Endothelial cell of umbilical vein (primary cell): Measurements from ENCODE around the gene MAML2.

ENCODE experiments used
- GATA2 ChIP-seq: IDR thresholded peaks from 2 replicates; pipeline ENCODE4 v1.7.0; 2011; ENCODE audit warnings: low read depth, mild to moderate bottlenecking, moderate library complexity, mixed read lengths, low read length; ENCODE audit not compliant: insufficient read length, insufficient read depth
- MAX ChIP-seq: IDR thresholded peaks from 2 replicates; pipeline ENCODE4 v1.6.1; 2011; ENCODE audit not compliant: insufficient read depth, insufficient read length
- POLR2AphosphoS5 ChIP-seq: IDR thresholded peaks from 2 replicates; pipeline ENCODE4 v1.6.1; 2012; ENCODE audit warnings: low read depth, mild to moderate bottlenecking, control low read depth, low read length, moderate library complexity; ENCODE audit not compliant: insufficient read depth
- TF ChIP-seq, protein P1 (sequence below), 2 donors: IDR thresholded peaks; 1 replicate in 1 of 2; 2 replicates in 1 of 2; pipeline ENCODE4 v1.5.1; 2011; ENCODE audit warnings: low read length in 2 of 2, mild to moderate bottlenecking in 2 of 2, moderate library complexity in 2 of 2, control low read depth in 1 of 2, inconsistent platforms in 1 of 2, low read depth in 1 of 2; ENCODE audit not compliant: insufficient read depth in 1 of 2; ENCODE audit errors: extremely low read depth in 1 of 2

DNA sequence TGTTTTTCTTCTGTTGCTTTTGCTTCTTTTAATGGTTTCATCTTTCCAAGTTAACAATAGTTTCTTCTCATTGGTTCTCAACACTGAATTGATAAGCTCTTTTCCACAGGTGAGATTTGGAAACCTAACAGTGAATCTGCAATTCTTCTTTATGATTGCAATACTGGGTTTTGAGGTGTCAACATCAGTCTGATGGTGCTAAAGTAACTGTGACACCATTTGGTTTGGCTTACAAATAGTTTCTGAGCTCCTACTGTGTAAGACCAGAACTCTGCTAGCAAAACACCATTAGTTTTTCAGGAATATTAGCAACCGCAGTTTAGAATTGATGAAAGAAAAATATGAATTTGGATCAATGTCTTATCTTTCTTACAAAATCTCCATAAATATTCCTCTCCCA is 58.6 kb downstream of the MAML2 start:
- TF ChIP-seq, protein P1, sequence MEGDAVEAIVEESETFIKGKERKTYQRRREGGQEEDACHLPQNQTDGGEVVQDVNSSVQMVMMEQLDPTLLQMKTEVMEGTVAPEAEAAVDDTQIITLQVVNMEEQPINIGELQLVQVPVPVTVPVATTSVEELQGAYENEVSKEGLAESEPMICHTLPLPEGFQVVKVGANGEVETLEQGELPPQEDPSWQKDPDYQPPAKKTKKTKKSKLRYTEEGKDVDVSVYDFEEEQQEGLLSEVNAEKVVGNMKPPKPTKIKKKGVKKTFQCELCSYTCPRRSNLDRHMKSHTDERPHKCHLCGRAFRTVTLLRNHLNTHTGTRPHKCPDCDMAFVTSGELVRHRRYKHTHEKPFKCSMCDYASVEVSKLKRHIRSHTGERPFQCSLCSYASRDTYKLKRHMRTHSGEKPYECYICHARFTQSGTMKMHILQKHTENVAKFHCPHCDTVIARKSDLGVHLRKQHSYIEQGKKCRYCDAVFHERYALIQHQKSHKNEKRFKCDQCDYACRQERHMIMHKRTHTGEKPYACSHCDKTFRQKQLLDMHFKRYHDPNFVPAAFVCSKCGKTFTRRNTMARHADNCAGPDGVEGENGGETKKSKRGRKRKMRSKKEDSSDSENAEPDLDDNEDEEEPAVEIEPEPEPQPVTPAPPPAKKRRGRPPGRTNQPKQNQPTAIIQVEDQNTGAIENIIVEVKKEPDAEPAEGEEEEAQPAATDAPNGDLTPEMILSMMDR (IDR thresholded peaks at IDR 0.05; ENCODE audit: extremely low read depth in 1 of 2, insufficient read depth in 1 of 2, low read depth in 1 of 2, low read length in 2 of 2) = no peak
- no peak for TF ChIP-seq MAX
- no peak for TF ChIP-seq POLR2AphosphoS5
- no peak for TF ChIP-seq GATA2
